Measurements from ENCODE around the gene ZFPL1. TPM values are rescaled to one million over a fixed set of nuclear protein-coding genes. Genes with fewer than 3 reads are reported as not detected.
A peak's percentile ranks its signal among the peaks of the same experiment; 100 is the strongest.

ZFPL1 gene
- total and polyA plus RNA-seq, 2 donors (not counting 3 experiments of a cell fraction or from before 2014, with no cell fraction given): 37.6 to 139 TPM

DNA sequence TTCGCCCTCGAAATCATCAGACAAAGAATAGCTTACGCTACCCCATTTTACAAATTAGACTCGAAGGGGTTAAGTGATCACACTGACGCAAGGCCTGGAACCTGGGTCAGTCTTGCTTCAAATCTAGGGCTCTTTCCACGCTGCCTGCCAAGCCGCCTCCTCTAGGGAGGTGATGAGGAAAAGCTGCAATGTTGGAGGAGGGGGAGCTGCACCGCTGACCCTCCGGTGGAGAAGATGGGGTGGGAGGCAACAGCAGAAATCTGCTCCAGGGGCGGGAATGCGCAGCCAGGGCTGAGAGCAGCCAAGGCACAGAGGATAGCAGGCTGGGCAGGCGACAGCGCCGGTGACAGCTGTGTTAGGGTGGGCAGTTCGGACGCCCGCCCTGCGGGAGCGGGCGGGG lies 49.7 kb downstream of the ZFPL1 start:
- H3K27ac ChIP-seq (ENCODE audit: insufficient read depth, low read depth, low read length): peak overlapping the region; percentile 89
- H3K4me3 ChIP-seq (replicated peaks in 1 of 3; ENCODE audit: insufficient read depth in 1 of 3, low read depth in 1 of 3, low read length in 3 of 3): peak overlapping the region; percentile 51 to 62 (median 52)
- H3K4me2 ChIP-seq (ENCODE audit: insufficient read depth, low read length): peak overlapping the region; percentile 62
- peaks cover 14% of the 10 kb centered on the region for H3K79me2 ChIP-seq (ENCODE audit: control insufficient read depth, insufficient read depth, low read length)
- no TSS peak for BruUV-seq (replicated peaks)
- no peaks in the 10 kb centered on the region for H3K27me3 ChIP-seq (ENCODE audit: control insufficient read depth in 2 of 2, insufficient read depth in 2 of 2, low read length in 2 of 2)
- no peaks in the 10 kb centered on the region for H4K20me1 ChIP-seq (replicated peaks; ENCODE audit: control insufficient read depth, extremely low read depth, insufficient read depth, low read length)
- dilution Hi-C loops (cut with MboI; ENCODE audit: extremely low pct_ligation_motif_present, low sequenced_read_pairs): no loop called here
- intact Hi-C loops (cut with micrococcal nuclease): loop anchor here (1.0 kb wide), 2 partner anchors 36 to 48 kb away; partner anchors contain the start of gene CAPN1
- DNase-seq (ENCODE audit: low read depth, low spot score) (peak; percentile 40), FAIRE-seq (peak; percentile 15)
- peak overlapping the region; percentile 92 for H3K9ac ChIP-seq (replicated peaks; ENCODE audit: extremely low read depth, insufficient read depth, low read length)
- POLR2A ChIA-PET: no interaction called here
- no peaks in the 10 kb centered on the region for H3K9me3 ChIP-seq (replicated peaks; ENCODE audit: control insufficient read depth, insufficient read depth, low read length)
- TF ChIP-seq EZH2 (IDR thresholded peaks at IDR 0.05; ENCODE audit: borderline replicate concordance, low read depth, low read length, severe bottlenecking) (no peak), JUN (IDR thresholded peaks at IDR 0.05; ENCODE audit: borderline replicate concordance, insufficient read depth, insufficient read length, low read depth) (no peak), POLR2AphosphoS5 (IDR thresholded peaks at IDR 0.05; ENCODE audit: insufficient read depth, low read depth, low read length) (no peak), GATA2 (IDR thresholded peaks at IDR 0.05; ENCODE audit: insufficient read depth, insufficient read length, low read depth, low read length) (no peak), MYC (IDR thresholded peaks at IDR 0.05; ENCODE audit: low read depth, low read length) (no peak), FOS (IDR thresholded peaks at IDR 0.05; ENCODE audit: borderline replicate concordance, insufficient read depth, low read length) (no peak), POLR2A (IDR thresholded peaks at IDR 0.05; ENCODE audit: low read depth, low read length) (no peak), MAX (IDR thresholded peaks at IDR 0.05; ENCODE audit: insufficient read depth, insufficient read length) (no peak)
- TF ChIP-seq, protein P1, sequence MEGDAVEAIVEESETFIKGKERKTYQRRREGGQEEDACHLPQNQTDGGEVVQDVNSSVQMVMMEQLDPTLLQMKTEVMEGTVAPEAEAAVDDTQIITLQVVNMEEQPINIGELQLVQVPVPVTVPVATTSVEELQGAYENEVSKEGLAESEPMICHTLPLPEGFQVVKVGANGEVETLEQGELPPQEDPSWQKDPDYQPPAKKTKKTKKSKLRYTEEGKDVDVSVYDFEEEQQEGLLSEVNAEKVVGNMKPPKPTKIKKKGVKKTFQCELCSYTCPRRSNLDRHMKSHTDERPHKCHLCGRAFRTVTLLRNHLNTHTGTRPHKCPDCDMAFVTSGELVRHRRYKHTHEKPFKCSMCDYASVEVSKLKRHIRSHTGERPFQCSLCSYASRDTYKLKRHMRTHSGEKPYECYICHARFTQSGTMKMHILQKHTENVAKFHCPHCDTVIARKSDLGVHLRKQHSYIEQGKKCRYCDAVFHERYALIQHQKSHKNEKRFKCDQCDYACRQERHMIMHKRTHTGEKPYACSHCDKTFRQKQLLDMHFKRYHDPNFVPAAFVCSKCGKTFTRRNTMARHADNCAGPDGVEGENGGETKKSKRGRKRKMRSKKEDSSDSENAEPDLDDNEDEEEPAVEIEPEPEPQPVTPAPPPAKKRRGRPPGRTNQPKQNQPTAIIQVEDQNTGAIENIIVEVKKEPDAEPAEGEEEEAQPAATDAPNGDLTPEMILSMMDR (IDR thresholded peaks at IDR 0.05; ENCODE audit: extremely low read depth in 1 of 2, insufficient read depth in 1 of 2, low read depth in 1 of 2, low read length in 2 of 2): no peak
- H2AFZ ChIP-seq (ENCODE audit: low read depth, low read length): peak overlapping the region; percentile 80
- H3K9me1 ChIP-seq (replicated peaks; ENCODE audit: control insufficient read depth, extremely low read depth, insufficient read depth, low read length): no peaks in the 10 kb centered on the region
- H3K36me3 ChIP-seq (ENCODE audit: control insufficient read depth in 2 of 2, extremely low read depth in 1 of 2, insufficient read depth in 2 of 2, low read length in 2 of 2): peaks cover under 1 to 30% of the 10 kb centered on the region in 2 experiments
- peaks cover 12% of the 10 kb centered on the region for H3K4me1 ChIP-seq (ENCODE audit: control insufficient read depth, extremely low read depth, insufficient read depth, low read length)
- CTCF ChIA-PET: interaction anchor here (0.6 to 4.0 kb wide), 4 partner anchors 17 to 1300 kb away, joined by 3 to 27 read pairs (median 6); partner anchors contain the start of genes CAPN1, TM7SF2 and ZNHIT2

Measured in endothelial cell of umbilical vein (primary cell).